C4-2B (cell line): ENCODE results near the gene JAZF1.

Experiments
- ZFX ChIP-seq: fragments of 450-650 bp; IDR thresholded peaks from 2 replicates; pipeline ENCODE4 v1.6.1; 2017
- TF ChIP-seq, protein P1 (sequence below): fragments of 450-650 bp; conservative IDR thresholded peaks from 2 replicates; pipeline ENCODE4 v1.5.1; 2017; ENCODE audit warnings: mild to moderate bottlenecking

DNA sequence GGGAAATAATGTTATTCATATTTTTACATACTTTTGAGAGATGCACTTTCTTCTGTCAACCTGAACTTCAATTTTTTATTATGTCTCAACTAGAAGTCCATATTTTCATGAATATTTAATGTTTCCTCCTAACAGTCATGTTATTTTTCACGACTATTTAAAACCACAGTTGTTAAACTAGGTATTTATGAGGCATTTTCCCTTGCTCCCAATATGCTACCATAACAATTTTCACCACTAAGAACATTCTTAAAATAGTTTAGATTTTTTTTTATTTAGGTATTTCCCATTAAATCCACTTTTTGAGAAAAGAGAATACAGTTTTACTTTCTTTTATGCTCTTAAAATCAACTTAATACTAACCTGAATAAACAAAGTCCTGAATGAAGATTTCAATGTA, 89.4 kb downstream of the JAZF1 start:
- TF ChIP-seq, protein P1, sequence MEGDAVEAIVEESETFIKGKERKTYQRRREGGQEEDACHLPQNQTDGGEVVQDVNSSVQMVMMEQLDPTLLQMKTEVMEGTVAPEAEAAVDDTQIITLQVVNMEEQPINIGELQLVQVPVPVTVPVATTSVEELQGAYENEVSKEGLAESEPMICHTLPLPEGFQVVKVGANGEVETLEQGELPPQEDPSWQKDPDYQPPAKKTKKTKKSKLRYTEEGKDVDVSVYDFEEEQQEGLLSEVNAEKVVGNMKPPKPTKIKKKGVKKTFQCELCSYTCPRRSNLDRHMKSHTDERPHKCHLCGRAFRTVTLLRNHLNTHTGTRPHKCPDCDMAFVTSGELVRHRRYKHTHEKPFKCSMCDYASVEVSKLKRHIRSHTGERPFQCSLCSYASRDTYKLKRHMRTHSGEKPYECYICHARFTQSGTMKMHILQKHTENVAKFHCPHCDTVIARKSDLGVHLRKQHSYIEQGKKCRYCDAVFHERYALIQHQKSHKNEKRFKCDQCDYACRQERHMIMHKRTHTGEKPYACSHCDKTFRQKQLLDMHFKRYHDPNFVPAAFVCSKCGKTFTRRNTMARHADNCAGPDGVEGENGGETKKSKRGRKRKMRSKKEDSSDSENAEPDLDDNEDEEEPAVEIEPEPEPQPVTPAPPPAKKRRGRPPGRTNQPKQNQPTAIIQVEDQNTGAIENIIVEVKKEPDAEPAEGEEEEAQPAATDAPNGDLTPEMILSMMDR: no peak
- no peak for TF ChIP-seq ZFX
